Upper lobe of left lung (tissue), 4 donors: ENCODE measurements around the gene REV1.

Experiments
- CTCF ChIP-seq, 6 experiments: fragments of 450-650 bp in 4 of 6; fragments of 200-600 bp in 2 of 6; sonication (generic) in 2 of 6; IDR thresholded peaks; one replicate each; pipeline ENCODE4 v1.5.1; 2016 to 2019; ENCODE audit warnings: antibody characterized with exemption in 6 of 6
- EP300 ChIP-seq, 4 donors: sonication (generic); formaldehyde crosslinking; IDR thresholded peaks; one replicate each; pipeline ENCODE4 v1.5.1; 2017; ENCODE audit warnings: antibody characterized with exemption in 4 of 4, control low read depth in 2 of 4

GRCh38 chr2:99450199-99450598 is 39.6 kb downstream of the REV1 start:
- TF ChIP-seq CTCF (IDR thresholded peaks at IDR 0.05) (no peak), EP300 (IDR thresholded peaks at IDR 0.05) (no peak)
